DOHH2 (cell line): ENCODE results near the gene GLUL.

ENCODE experiments used
- H3F3A ChIP-seq: fragments of 200-600 bp; sonication (generic), shearing (Covaris generic); 2 replicates; pipeline ENCODE4 v1.6.0; 2016; ENCODE audit warnings: antibody characterized with exemption, mild to moderate bottlenecking; ENCODE audit not compliant: control insufficient read depth, insufficient read depth
- H3K27ac ChIP-seq: fragments of 200-600 bp; sonication (generic); 2 replicates; pipeline ENCODE4 v1.5.1; 2014; ENCODE audit warnings: low read depth, mild to moderate bottlenecking, low read length, moderate library complexity
- H3K27me3 ChIP-seq: fragments of 200-600 bp; sonication (generic); 2 replicates; pipeline ENCODE4 v1.6.1; 2014; ENCODE audit warnings: mild to moderate bottlenecking, low read length, mixed read lengths; ENCODE audit not compliant: control insufficient read depth
- H3K36me3 ChIP-seq: fragments of 200-600 bp; sonication (generic); 2 replicates; pipeline ENCODE4 v1.6.1; 2014; ENCODE audit warnings: mild to moderate bottlenecking, low read length, moderate library complexity, mixed read lengths; ENCODE audit not compliant: control insufficient read depth
- H3K4me1 ChIP-seq: fragments of 200-600 bp; sonication (generic); 2 replicates; pipeline ENCODE4 v1.6.1; 2014; ENCODE audit warnings: mild to moderate bottlenecking, low read length, mixed read lengths; ENCODE audit not compliant: control insufficient read depth
- H3K4me2 ChIP-seq: fragments of 200-600 bp; sonication (generic); 2 replicates; pipeline ENCODE4 v1.6.0; 2014; ENCODE audit warnings: mild to moderate bottlenecking, low read length, moderate library complexity
- H3K4me3 ChIP-seq: fragments of 200-600 bp; sonication (generic); 2 replicates; pipeline ENCODE4 v1.5.1; 2014; ENCODE audit warnings: mild to moderate bottlenecking, low read length, mixed read lengths
- H3K79me2 ChIP-seq: fragments of 200-600 bp; sonication (generic); 2 replicates; pipeline ENCODE4 v1.6.1; 2014; ENCODE audit warnings: mild to moderate bottlenecking, low read length, mixed read lengths; ENCODE audit not compliant: control insufficient read depth
- H3K9me2 ChIP-seq: fragments of 200-600 bp; sonication (generic); replicated peaks from 2 replicates; pipeline ENCODE4 v1.6.1; 2014; ENCODE audit warnings: mild to moderate bottlenecking, low read length, mixed read lengths; ENCODE audit not compliant: control insufficient read depth
- H3K9me3 ChIP-seq: fragments of 200-600 bp; sonication (generic); 2 replicates; pipeline ENCODE4 v1.6.1; 2014; ENCODE audit warnings: antibody characterized with exemption, low read length, mixed read lengths; ENCODE audit not compliant: control insufficient read depth, insufficient read depth
- H4K20me1 ChIP-seq: fragments of 200-600 bp; sonication (generic); 2 replicates; pipeline ENCODE4 v1.6.0; 2014; ENCODE audit warnings: low read depth, mild to moderate bottlenecking, antibody characterized with exemption, low read length, moderate library complexity; ENCODE audit not compliant: control insufficient read depth, insufficient read depth
- CTCF ChIP-seq: fragments of 200-600 bp; sonication (generic); IDR thresholded peaks from one replicate; pipeline ENCODE4 v1.5.1; 2014; ENCODE audit warnings: antibody characterized with exemption, mild to moderate bottlenecking, low read depth, low read length; ENCODE audit not compliant: poor library complexity, severe bottlenecking
- EZH2phosphoT487 ChIP-seq: fragments of 200-600 bp; sonication (generic); IDR thresholded peaks from 2 replicates; pipeline ENCODE4 v1.6.1; 2017; ENCODE audit warnings: borderline replicate concordance, mild to moderate bottlenecking, antibody characterized with exemption, low read length, moderate library complexity, mixed read lengths

The GLUL gene

GRCh38 chr1:182359645-182360044, 31.9 kb downstream of the GLUL start:
- peaks cover 6% of the 10 kb centered on the region for H3K27me3 ChIP-seq
- TF ChIP-seq EZH2phosphoT487 (no peak), CTCF (no peak)
- no peak overlapping the region for H3K4me2 ChIP-seq

GRCh38 chr1:182357913-182358312, 33.7 kb downstream of the GLUL start:
- Histone ChIP-seq H3K36me3 (no peaks in the 10 kb centered on the region), H3K27ac (no peak overlapping the region)

More at GRCh38 chr1:182359645-182360044, 31.9 kb downstream of the GLUL start:
- Histone ChIP-seq H3K79me2 (no peaks in the 10 kb centered on the region), H3K9me3 (no peaks in the 10 kb centered on the region), H3K4me1 (no peaks in the 10 kb centered on the region), H4K20me1 (no peaks in the 10 kb centered on the region), H3K9me2 (no peaks in the 10 kb centered on the region), H3K36me3 (no peaks in the 10 kb centered on the region), H3K27ac (no peak overlapping the region), H3K4me3 (no peak overlapping the region), H3F3A (no peaks in the 10 kb centered on the region)

GRCh38 chr1:182357171-182357570, 34.4 kb downstream of the GLUL start:
- H3K9me3 ChIP-seq = no peaks in the 10 kb centered on the region
- H3K4me1 ChIP-seq = no peaks in the 10 kb centered on the region
- no peak overlapping the region for H3K4me3 ChIP-seq
- no peaks in the 10 kb centered on the region for H3K9me2 ChIP-seq
- no peaks in the 10 kb centered on the region for H3K36me3 ChIP-seq
- no peaks in the 10 kb centered on the region for H3K27me3 ChIP-seq
- H3K4me2 ChIP-seq = no peak overlapping the region
- TF ChIP-seq CTCF (no peak), EZH2phosphoT487 (no peak)
- no peaks in the 10 kb centered on the region for H3F3A ChIP-seq
- no peak overlapping the region for H3K27ac ChIP-seq
- H4K20me1 ChIP-seq = no peaks in the 10 kb centered on the region
- no peaks in the 10 kb centered on the region for H3K79me2 ChIP-seq

More at GRCh38 chr1:182357913-182358312, 33.7 kb downstream of the GLUL start:
- Histone ChIP-seq H3K4me3 (no peak overlapping the region), H3F3A (no peaks in the 10 kb centered on the region), H3K27me3 (no peaks in the 10 kb centered on the region), H3K4me1 (no peaks in the 10 kb centered on the region), H4K20me1 (no peaks in the 10 kb centered on the region), H3K9me3 (no peaks in the 10 kb centered on the region), H3K4me2 (no peak overlapping the region), H3K79me2 (no peaks in the 10 kb centered on the region), H3K9me2 (no peaks in the 10 kb centered on the region)
- TF ChIP-seq CTCF (no peak), EZH2phosphoT487 (no peak)

GRCh38 chr1:182355723-182356098, 35.9 kb downstream of the GLUL start:
- Histone ChIP-seq H3K4me3 (no peak overlapping the region), H3K36me3 (no peaks in the 10 kb centered on the region)
- no peak for TF ChIP-seq CTCF
- no peak for TF ChIP-seq EZH2phosphoT487

More at GRCh38 chr1:182355723-182356098, 35.9 kb downstream of the GLUL start:
- H3K27me3 ChIP-seq = no peaks in the 10 kb centered on the region
- no peak overlapping the region for H3K27ac ChIP-seq
- H3K79me2 ChIP-seq = no peaks in the 10 kb centered on the region
- no peaks in the 10 kb centered on the region for H3K9me3 ChIP-seq
- H3K4me1 ChIP-seq = no peaks in the 10 kb centered on the region
- no peaks in the 10 kb centered on the region for H3F3A ChIP-seq
- no peaks in the 10 kb centered on the region for H3K9me2 ChIP-seq
- H3K4me2 ChIP-seq = no peak overlapping the region
- H4K20me1 ChIP-seq = no peaks in the 10 kb centered on the region
